OCI-LY3 (cell line): Measurements from ENCODE around the gene PYGB.
"Not testable (repeated sequence)": the region's sequence is repeated elsewhere in the genome, so short reads cannot be mapped to it uniquely, and the experiment has no call there.

Experiments
- H2AFZ ChIP-seq: fragments of 200-600, 300-600 bp; shearing (Covaris generic); 2 replicates; pipeline ENCODE4 v1.6.0; 2014; ENCODE audit warnings: antibody characterized with exemption, low read depth, low read length
- H3K27ac ChIP-seq: fragments of 200-600, 300-600 bp; sonication (generic); 2 replicates; pipeline ENCODE4 v1.5.1; 2014; ENCODE audit warnings: mild to moderate bottlenecking, low read length, moderate library complexity, mixed read lengths
- H3K27me3 ChIP-seq: fragments of 200-600, 300-600 bp; sonication (generic); 2 replicates; pipeline ENCODE4 v1.6.1; 2014; ENCODE audit warnings: low read depth, low read length, mixed read lengths
- H3K36me3 ChIP-seq: fragments of 200-600, 300-600 bp; sonication (generic); replicated peaks from 2 replicates; pipeline ENCODE3; 2014; ENCODE audit warnings: low read depth, low read length, mixed read lengths
- H3K4me1 ChIP-seq: fragments of 300-600, 200-600 bp; sonication (generic); 2 replicates; pipeline ENCODE4 v1.6.1; 2014; ENCODE audit warnings: low read length, mixed read lengths
- H3K4me2 ChIP-seq: fragments of 200-600, 300-600 bp; sonication (generic); 2 replicates; pipeline ENCODE4 v1.6.1; 2014; ENCODE audit warnings: low read length, mixed read lengths
- H3K4me3 ChIP-seq: fragments of 300-600, 200-600 bp; sonication (generic); 2 replicates; pipeline ENCODE4 v1.5.1; 2014; ENCODE audit warnings: antibody characterized with exemption, mild to moderate bottlenecking, low read length, moderate library complexity
- H3K79me2 ChIP-seq: fragments of 300-600, 200-600 bp; shearing (Covaris generic); 2 replicates; pipeline ENCODE4 v1.6.1; 2014; ENCODE audit warnings: mild to moderate bottlenecking, low read length, mixed read lengths
- H3K9ac ChIP-seq: fragments of 300-600, 200-600 bp; shearing (Covaris generic); 2 replicates; pipeline ENCODE4 v1.6.0; 2014; ENCODE audit warnings: mild to moderate bottlenecking, low read length, moderate library complexity
- H3K9me3 ChIP-seq: fragments of 200-600, 300-600 bp; shearing (Covaris generic); 2 replicates; pipeline ENCODE4 v1.6.1; 2014; ENCODE audit warnings: low read length, mixed read lengths; ENCODE audit not compliant: insufficient read depth
- H4K20me1 ChIP-seq: fragments of 200-600, 300-600 bp; sonication (generic); 2 replicates; pipeline ENCODE4 v1.6.1; 2016; ENCODE audit warnings: low read length, mixed read lengths; ENCODE audit not compliant: insufficient read depth
- EZH2phosphoT487 ChIP-seq: fragments of 200-600 bp; shearing (Covaris generic); IDR thresholded peaks from 2 replicates; pipeline ENCODE4 v1.6.1; 2018; ENCODE audit warnings: antibody characterized with exemption, mixed run types, low read depth
- TF ChIP-seq, protein P1 (sequence below): fragments of 200-600, 300-600 bp; sonication (generic); IDR thresholded peaks from 2 replicates; pipeline ENCODE4 v1.5.1; 2014; ENCODE audit warnings: antibody characterized with exemption, low read length, low read depth

Gene PYGB

DNA sequence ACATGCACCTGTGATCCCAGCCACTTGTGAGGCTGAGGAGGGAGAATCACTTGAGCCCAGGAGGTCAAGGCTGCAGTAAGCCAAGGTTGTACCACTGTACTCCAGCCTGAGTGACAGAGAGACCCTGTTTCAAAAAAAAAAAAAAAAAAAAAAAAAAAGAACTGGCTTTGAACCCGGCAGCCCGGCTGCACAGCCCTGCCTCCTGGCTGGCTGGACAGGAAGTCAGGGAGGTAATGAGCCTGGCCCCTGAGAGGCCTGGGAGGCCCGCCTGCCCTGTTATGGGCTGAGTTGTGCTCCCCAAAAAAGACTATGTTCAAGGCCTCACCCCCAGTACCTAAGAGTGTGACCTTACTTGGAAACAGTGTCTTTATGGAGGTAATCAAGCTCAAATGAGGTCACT is 77.2 kb downstream of the PYGB start:
- no peak overlapping the region for H3K9ac ChIP-seq
- no peaks in the 10 kb centered on the region for H3K9me3 ChIP-seq
- H2AFZ ChIP-seq: no peak overlapping the region
- H4K20me1 ChIP-seq: peaks cover 12% of the 10 kb centered on the region
- H3K27ac ChIP-seq: no peak overlapping the region
- H3K79me2 ChIP-seq: peaks cover 18% of the 10 kb centered on the region
- H3K27me3 ChIP-seq: no peaks in the 10 kb centered on the region
- no peak for TF ChIP-seq EZH2phosphoT487
- TF ChIP-seq, protein P1, sequence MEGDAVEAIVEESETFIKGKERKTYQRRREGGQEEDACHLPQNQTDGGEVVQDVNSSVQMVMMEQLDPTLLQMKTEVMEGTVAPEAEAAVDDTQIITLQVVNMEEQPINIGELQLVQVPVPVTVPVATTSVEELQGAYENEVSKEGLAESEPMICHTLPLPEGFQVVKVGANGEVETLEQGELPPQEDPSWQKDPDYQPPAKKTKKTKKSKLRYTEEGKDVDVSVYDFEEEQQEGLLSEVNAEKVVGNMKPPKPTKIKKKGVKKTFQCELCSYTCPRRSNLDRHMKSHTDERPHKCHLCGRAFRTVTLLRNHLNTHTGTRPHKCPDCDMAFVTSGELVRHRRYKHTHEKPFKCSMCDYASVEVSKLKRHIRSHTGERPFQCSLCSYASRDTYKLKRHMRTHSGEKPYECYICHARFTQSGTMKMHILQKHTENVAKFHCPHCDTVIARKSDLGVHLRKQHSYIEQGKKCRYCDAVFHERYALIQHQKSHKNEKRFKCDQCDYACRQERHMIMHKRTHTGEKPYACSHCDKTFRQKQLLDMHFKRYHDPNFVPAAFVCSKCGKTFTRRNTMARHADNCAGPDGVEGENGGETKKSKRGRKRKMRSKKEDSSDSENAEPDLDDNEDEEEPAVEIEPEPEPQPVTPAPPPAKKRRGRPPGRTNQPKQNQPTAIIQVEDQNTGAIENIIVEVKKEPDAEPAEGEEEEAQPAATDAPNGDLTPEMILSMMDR: no peak
- no peak overlapping the region for H3K4me2 ChIP-seq
- H3K4me1 ChIP-seq: no peaks in the 10 kb centered on the region; the same call in 1 of the 2 replicates
- no peak overlapping the region for H3K4me3 ChIP-seq
- peaks cover 8% of the 10 kb centered on the region for H3K36me3 ChIP-seq

DNA sequence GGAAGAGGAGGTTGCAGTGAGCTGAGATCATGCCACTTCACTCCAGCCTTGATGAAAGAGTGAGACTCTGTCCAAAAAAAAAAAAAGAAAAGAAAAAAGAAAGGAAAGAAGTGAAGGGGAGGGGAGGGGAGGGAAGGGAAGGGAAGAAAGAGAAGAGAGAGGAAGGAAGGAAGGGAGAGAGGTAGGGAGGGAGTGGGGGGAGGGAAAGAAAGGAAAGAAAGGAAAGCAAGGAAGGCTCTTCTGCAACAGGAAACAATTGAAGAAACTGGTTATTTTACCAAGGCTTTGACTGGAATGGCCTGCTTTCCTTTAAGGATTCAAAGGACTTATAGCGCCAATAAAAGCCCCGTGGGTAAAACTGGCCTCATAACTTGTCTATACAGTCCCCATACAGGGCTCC is 78.1 kb downstream of the PYGB start:
- no peak overlapping the region for H2AFZ ChIP-seq
- H3K27ac ChIP-seq: no peak overlapping the region
- no peaks in the 10 kb centered on the region for H3K27me3 ChIP-seq
- peaks cover 8% of the 10 kb centered on the region for H3K36me3 ChIP-seq
- H3K4me1 ChIP-seq: no peaks in the 10 kb centered on the region; the same call in 1 of the 2 replicates
- H3K4me2 ChIP-seq: no peak overlapping the region
- TF ChIP-seq EZH2phosphoT487: no peak
- TF ChIP-seq, protein P1: no peak
- H3K9me3 ChIP-seq: no peaks in the 10 kb centered on the region
- peaks cover 12% of the 10 kb centered on the region for H4K20me1 ChIP-seq
- H3K9ac ChIP-seq: no peak overlapping the region
- no peak overlapping the region for H3K4me3 ChIP-seq
- peaks cover 18% of the 10 kb centered on the region for H3K79me2 ChIP-seq

DNA sequence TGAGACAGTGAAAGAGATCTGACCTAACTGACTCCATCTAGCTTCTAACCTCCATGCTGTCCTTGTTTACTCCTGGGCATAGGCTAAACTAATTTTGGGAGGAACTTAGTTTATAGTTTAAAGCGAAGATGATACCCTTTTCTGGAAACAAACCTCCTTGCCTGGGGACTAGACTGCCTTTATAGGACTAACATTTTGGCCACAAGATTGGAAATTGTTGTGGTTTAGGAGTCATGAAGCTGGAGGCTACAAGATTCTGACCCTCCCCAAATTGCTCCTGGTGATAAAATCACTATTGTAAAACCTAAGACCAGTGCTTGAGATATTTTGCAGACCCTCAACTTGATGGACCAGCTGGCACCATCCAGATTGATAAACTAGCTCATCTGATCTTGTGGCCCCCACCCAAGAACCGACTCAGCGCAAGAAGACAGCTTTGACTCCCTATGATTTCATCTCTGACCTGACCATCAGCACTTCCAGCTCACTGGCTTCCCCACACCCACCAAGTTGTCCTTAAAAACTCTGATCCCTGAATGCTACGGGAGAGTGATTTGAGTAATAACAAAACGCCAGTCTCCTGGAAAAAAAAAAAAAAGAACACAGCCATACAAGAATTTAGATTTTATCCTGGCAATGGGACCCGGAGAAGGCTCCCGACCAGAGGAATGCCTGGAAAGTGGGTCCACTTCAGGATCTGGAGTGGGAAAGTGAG is 79.8 kb downstream of the PYGB start:
- no peak overlapping the region for H3K4me2 ChIP-seq
- H3K27ac ChIP-seq: no peak overlapping the region
- H3K4me1 ChIP-seq: no peaks in the 10 kb centered on the region; the same call in 1 of the 2 replicates
- peaks cover 12% of the 10 kb centered on the region for H4K20me1 ChIP-seq
- H3K36me3 ChIP-seq: peaks cover 4% of the 10 kb centered on the region
- no peak overlapping the region for H3K9ac ChIP-seq
- TF ChIP-seq EZH2phosphoT487: no peak
- TF ChIP-seq, protein P1: no peak
- H3K9me3 ChIP-seq: no peaks in the 10 kb centered on the region
- no peaks in the 10 kb centered on the region for H3K27me3 ChIP-seq
- peaks cover 18% of the 10 kb centered on the region for H3K79me2 ChIP-seq
- no peak overlapping the region for H3K4me3 ChIP-seq
- no peak overlapping the region for H2AFZ ChIP-seq

GRCh38 chr20:25328954-25329498 is 81.1 kb downstream of the PYGB start:
- Histone ChIP-seq H4K20me1 (peaks cover 12% of the 10 kb centered on the region), H3K4me3 (no peak overlapping the region), H3K27me3 (no peaks in the 10 kb centered on the region), H3K79me2 (peaks cover 18% of the 10 kb centered on the region), H3K4me1 (no peaks in the 10 kb centered on the region; the same call in 1 of the 2 replicates), H3K36me3 (no peaks in the 10 kb centered on the region), H3K9ac (no peak overlapping the region), H3K4me2 (no peak overlapping the region), H3K9me3 (no peaks in the 10 kb centered on the region), H2AFZ (no peak overlapping the region), H3K27ac (no peak overlapping the region)
- no peak for TF ChIP-seq EZH2phosphoT487
- TF ChIP-seq, protein P1: no peak

DNA sequence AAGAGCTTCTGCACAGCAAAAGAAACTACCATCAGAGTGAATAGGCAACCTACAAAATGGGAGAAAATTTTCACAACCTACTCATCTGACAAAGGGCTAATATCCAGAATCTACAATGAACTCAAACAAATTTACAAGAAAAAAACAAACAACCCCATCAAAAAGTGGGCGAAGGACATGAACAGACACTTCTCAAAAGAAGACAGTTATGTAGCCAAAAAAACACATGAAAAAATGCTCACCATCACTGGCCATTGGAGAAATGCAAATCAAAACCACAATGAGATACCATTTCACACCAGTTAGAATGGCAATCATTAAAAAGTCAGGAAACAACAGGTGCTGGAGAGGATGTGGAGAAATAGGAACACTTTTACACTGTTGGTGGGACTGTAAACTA is 87.1 kb downstream of the PYGB start:
- not testable (repeated sequence) for H3K27ac ChIP-seq, H2AFZ ChIP-seq, H4K20me1 ChIP-seq, H3K27me3 ChIP-seq, H3K9me3 ChIP-seq, H3K4me2 ChIP-seq, H3K4me3 ChIP-seq, H3K79me2 ChIP-seq, H3K4me1 ChIP-seq, H3K9ac ChIP-seq, H3K36me3 ChIP-seq
